ENCODE measurements around the gene FOXO6. TPM values are rescaled to one million over a fixed set of nuclear protein-coding genes. Genes with fewer than 3 reads are reported as not detected.

Gene FOXO6
- total RNA-seq, 2 donors from 2014 or later, result 3.3 to 5.0 TPM

DNA sequence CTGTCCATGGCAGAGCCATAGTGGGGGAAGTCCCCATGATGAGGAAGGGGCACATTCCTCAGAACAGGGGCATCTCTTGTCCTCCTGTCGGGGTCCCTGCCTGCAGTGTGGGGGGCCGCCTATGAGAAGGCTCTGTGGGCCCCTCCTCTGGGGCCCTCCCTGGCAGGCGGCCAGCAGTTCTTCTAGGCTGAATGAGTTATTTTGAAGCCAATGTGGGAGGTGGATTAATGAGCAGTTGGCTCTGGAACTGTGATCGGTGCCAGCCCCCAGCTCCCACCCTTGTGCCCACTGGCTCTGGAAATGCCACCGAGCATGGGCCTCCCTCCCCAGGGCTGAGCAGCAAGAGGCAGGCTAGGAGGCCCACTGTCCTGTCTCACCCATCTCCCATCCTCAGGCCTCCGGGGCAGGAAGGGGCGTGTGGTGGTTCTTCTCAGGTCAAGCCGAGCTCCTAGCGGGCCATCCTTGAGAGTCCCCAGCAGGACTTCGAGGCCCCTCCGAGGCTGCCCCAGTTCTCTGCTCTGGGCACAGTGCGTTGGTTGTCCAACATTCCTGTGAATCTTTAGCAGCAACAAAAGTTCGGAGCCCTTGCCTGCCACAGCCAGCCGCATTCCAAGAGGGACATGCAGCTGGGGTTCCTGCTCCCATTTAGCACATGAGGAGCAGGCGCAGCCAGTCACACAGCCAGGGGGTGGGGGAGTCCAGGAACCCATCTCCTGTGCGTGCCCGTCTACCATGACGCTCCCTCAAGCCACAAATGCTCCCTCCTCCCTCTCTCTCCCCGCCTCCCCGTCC, 66.1 kb downstream of the FOXO6 start:
- DNase-seq (ENCODE audit: low spot score), result no peak
- no peak overlapping the region for H3K27ac ChIP-seq
- H3K4me1 ChIP-seq (replicated peaks), result peaks cover 4% of the 10 kb centered on the region
- no peaks in the 10 kb centered on the region for H3K36me3 ChIP-seq
- H3K9me3 ChIP-seq, result no peaks in the 10 kb centered on the region
- H3K27me3 ChIP-seq (replicated peaks; ENCODE audit: insufficient read depth), result no peaks in the 10 kb centered on the region
- WGBS, result 62% methylated on average over 20 of the region's 20 CpGs
- no peak overlapping the region for H3K4me3 ChIP-seq
- no peak for TF ChIP-seq POLR2A (IDR thresholded peaks at IDR 0.05)
- TF ChIP-seq, protein P1, sequence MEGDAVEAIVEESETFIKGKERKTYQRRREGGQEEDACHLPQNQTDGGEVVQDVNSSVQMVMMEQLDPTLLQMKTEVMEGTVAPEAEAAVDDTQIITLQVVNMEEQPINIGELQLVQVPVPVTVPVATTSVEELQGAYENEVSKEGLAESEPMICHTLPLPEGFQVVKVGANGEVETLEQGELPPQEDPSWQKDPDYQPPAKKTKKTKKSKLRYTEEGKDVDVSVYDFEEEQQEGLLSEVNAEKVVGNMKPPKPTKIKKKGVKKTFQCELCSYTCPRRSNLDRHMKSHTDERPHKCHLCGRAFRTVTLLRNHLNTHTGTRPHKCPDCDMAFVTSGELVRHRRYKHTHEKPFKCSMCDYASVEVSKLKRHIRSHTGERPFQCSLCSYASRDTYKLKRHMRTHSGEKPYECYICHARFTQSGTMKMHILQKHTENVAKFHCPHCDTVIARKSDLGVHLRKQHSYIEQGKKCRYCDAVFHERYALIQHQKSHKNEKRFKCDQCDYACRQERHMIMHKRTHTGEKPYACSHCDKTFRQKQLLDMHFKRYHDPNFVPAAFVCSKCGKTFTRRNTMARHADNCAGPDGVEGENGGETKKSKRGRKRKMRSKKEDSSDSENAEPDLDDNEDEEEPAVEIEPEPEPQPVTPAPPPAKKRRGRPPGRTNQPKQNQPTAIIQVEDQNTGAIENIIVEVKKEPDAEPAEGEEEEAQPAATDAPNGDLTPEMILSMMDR (IDR thresholded peaks at IDR 0.05), result no peak
- TF ChIP-seq POLR2AphosphoS5 (IDR thresholded peaks at IDR 0.05), result no peak
- intact Hi-C loops (cut with DNase I), result loop anchor here (5.0 kb wide), 1 partner anchor 60 kb away; no protein-coding TSS in a partner anchor

DNA sequence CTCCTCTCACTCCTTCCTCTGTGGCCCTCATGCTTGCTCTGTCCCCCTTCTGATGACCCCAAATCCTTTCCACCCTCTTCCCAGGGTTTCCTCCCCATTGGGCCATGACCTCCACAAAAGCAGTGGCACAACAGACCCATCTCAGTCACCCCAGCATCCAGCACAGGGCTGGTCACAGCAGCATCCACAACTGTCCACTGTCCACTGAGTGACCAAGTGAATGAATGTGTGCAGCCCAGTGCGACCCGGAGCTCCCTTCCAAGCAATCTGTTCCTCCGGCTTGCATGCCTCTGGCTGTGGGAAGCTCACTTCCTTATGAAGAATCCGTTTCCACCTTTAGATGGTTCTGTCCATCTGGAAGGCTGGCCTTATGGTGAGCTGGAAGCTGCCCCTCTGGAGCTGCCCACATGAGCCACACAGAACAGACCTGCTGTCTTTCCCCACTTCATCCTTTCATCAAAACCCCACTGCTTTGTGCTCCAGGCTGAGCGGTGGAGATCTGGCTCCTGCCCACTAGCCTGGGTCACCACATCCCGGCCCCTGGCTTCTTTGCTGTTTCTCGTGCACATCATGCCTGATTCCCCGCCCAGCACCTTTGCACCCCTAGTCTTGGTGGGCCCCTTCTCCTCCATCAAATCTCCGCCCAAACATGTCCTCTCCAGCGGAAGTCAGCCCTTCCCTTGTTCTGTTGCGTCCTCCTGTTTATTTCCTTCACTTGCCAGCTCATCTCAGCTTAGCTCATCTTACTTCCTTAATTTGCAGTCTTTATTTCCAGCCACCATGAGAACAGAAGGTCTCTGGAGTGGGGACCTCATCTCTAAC, 66.9 kb downstream of the FOXO6 start:
- H3K4me3 ChIP-seq, result no peak overlapping the region
- H3K9me3 ChIP-seq, result no peaks in the 10 kb centered on the region
- H3K27ac ChIP-seq, result no peak overlapping the region
- DNase-seq (ENCODE audit: low spot score), result no peak
- no peaks in the 10 kb centered on the region for H3K36me3 ChIP-seq
- intact Hi-C loops (cut with DNase I), result loop anchor here (5.0 kb wide), 1 partner anchor 59 kb away; no protein-coding TSS in a partner anchor
- TF ChIP-seq, protein P1 (IDR thresholded peaks at IDR 0.05), result no peak
- TF ChIP-seq POLR2AphosphoS5 (IDR thresholded peaks at IDR 0.05) (no peak), POLR2A (IDR thresholded peaks at IDR 0.05) (no peak)
- no peaks in the 10 kb centered on the region for H3K27me3 ChIP-seq (replicated peaks; ENCODE audit: insufficient read depth)
- WGBS, result 91% methylated on average over 11 of the region's 11 CpGs
- peaks cover 12% of the 10 kb centered on the region for H3K4me1 ChIP-seq (replicated peaks)

DNA sequence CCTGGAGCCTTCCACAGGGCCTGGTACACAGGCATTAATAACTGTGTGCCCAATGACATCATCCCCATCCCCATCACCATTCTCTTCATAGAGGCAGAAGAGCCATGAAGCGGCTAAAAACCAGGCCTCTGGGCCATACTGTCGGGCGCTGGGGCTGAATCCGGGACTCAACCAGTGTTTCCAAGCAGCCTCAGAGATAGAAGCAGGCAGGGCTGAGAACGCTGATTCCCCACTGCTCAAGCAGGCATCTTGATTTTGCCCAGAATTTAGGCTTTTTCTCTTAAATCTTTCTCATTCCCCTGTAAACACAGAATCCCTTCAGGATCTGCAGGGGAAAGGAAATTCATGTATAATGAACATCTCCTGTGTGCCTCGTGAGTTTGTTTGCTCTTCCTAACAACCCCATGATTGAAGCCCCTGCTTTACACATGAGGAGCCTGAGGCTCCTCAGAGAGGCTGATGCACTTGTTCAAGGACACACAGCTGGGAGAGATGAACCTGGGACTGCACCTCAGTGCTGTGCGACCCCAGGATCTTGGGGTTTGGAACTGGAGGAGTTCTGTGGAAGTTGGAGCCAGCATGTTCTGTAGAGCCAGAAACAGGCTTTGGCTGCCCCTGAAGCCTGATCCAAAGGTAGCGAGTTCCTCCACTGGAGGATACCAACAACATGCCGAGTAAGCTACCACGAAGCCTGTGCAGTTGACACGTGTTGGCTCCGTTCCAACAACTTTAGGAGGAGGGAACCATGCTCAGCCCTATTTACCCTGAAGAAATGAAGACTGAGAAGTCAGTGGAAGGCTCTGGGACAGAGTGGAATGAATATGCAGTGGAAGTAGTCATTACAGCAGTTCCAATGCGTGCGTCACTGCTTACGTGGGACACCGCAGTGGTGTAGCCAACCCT, 67.8 kb downstream of the FOXO6 start:
- H3K27ac ChIP-seq, result no peak overlapping the region
- H3K4me3 ChIP-seq, result no peak overlapping the region
- H3K9me3 ChIP-seq, result no peaks in the 10 kb centered on the region
- H3K36me3 ChIP-seq, result no peaks in the 10 kb centered on the region
- H3K4me1 ChIP-seq (replicated peaks), result peaks cover 15% of the 10 kb centered on the region
- 82% methylated on average over 16 of the region's 16 CpGs for WGBS
- intact Hi-C loops (cut with DNase I), result loop anchor here (5.0 kb wide), 1 partner anchor 58 kb away; no protein-coding TSS in a partner anchor
- H3K27me3 ChIP-seq (replicated peaks; ENCODE audit: insufficient read depth), result no peaks in the 10 kb centered on the region
- TF ChIP-seq POLR2AphosphoS5 (IDR thresholded peaks at IDR 0.05) (no peak), POLR2A (IDR thresholded peaks at IDR 0.05) (no peak)
- TF ChIP-seq, protein P1 (IDR thresholded peaks at IDR 0.05), result no peak
- no peak for DNase-seq (ENCODE audit: low spot score)

DNA sequence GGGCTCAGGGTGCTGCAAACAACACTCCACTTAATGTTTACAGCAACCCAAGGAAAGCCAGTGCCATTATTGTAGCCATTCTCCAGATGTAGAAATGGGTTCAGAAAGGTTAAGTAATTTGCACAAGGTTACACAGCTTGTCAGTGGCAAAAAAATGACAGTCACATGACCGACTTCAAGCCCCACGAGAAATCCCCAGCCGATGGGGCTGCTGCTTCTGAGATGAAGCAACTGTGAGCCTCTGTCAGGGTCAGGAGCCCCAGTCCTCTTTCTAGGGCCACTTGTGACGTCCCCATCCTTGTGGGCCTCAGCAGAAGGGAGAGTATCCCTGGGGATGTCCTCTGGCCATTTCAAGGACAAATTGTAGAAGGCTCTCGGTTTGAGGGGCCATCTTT, 68.4 kb downstream of the FOXO6 start:
- WGBS, result 88% methylated on average over 5 of the region's 5 CpGs
- Histone ChIP-seq H3K4me1 (replicated peaks) (peaks cover 15% of the 10 kb centered on the region), H3K36me3 (no peaks in the 10 kb centered on the region), H3K27ac (no peak overlapping the region), H3K9me3 (no peaks in the 10 kb centered on the region), H3K27me3 (replicated peaks; ENCODE audit: insufficient read depth) (no peaks in the 10 kb centered on the region), H3K4me3 (no peak overlapping the region)
- DNase-seq (ENCODE audit: low spot score), result no peak
- intact Hi-C loops (cut with DNase I), result loop anchor here (5.0 kb wide), 1 partner anchor 58 kb away; no protein-coding TSS in a partner anchor
- no peak for TF ChIP-seq POLR2AphosphoS5 (IDR thresholded peaks at IDR 0.05)
- TF ChIP-seq, protein P1 (IDR thresholded peaks at IDR 0.05), result no peak
- no peak for TF ChIP-seq POLR2A (IDR thresholded peaks at IDR 0.05)

All from prostate gland (tissue), 2 donors.